B cell (primary cell): ENCODE results near the gene LYRM2. TPM values are rescaled to one million over a fixed set of nuclear protein-coding genes. Genes with fewer than 3 reads are reported as not detected.

ENCODE experiments used
- ATAC-seq: fragments of 200-7000 bp; cut with Tn5 transposase; one replicate; pipeline ENCODE4 v1.10.0; 2021; ENCODE audit warnings: low read depth, mild to moderate bottlenecking, moderate number of reproducible peaks, moderate library complexity
- CTCF ChIA-PET: fragments of 350-600 bp; sonication (Branson Sonifier 250); formaldehyde crosslinking; loops from one replicate; lab custom pipeline; 2021; ENCODE audit warnings: antibody characterized with exemption, inconsistent platforms; lab: Charles Lee
- POLR2A ChIA-PET: fragments of 350-600 bp; sonication (Branson Sonifier 250); formaldehyde crosslinking; loops from one replicate; lab custom pipeline; 2021; ENCODE audit warnings: antibody characterized with exemption; lab: Charles Lee
- DNase-seq: peaks from one replicate; pipeline ENCODE4 v3.0.0; 2013
- H2AFZ ChIP-seq: 2 replicates; pipeline ENCODE4 v1.6.1; 2012; ENCODE audit warnings: mild to moderate bottlenecking, low read depth, low read length; ENCODE audit not compliant: insufficient read depth, poor library complexity, severe bottlenecking
- H3K27ac ChIP-seq, 2 donors: 1 replicate in 1 of 2; 2 replicates in 1 of 2; pipeline ENCODE4 v1.5.1; 2012 to 2013; ENCODE audit warnings: low read length in 2 of 2, mild to moderate bottlenecking in 2 of 2, moderate library complexity in 1 of 2
- H3K27me3 ChIP-seq, 4 experiments: fragments of 200-600 bp in 1 of 4; sonication (generic) in 1 of 4; replicated peaks in 1 of 4; 1 replicate in 2 of 4; 2 replicates in 2 of 4; pipeline versions ENCODE4 v1.6.1 to v1.7.0; 2013 to 2016; ENCODE audit warnings: low read length in 3 of 4, mild to moderate bottlenecking in 2 of 4, mixed read lengths in 1 of 4, moderate library complexity in 1 of 4; ENCODE audit not compliant: insufficient read depth in 4 of 4, control insufficient read depth in 3 of 4; ENCODE audit errors: control extremely low read depth in 1 of 4
- H3K36me3 ChIP-seq, 2 experiments: replicated peaks in 1 of 2; 1 replicate in 1 of 2; 2 replicates in 1 of 2; pipeline versions ENCODE4 v1.6.1 to v1.7.1; 2013; ENCODE audit warnings: low read length in 1 of 2; ENCODE audit not compliant: insufficient read depth in 2 of 2, control insufficient read depth in 1 of 2; ENCODE audit errors: control extremely low read depth in 1 of 2, extremely low read depth in 1 of 2
- H3K4me1 ChIP-seq, 2 donors: fragments of 200-600 bp in 1 of 2; sonication (generic) in 1 of 2; 1 replicate in 1 of 2; 2 replicates in 1 of 2; pipeline versions ENCODE4 v1.5.1 to v1.6.1; 2013 to 2017; ENCODE audit warnings: low read length in 2 of 2; ENCODE audit not compliant: control insufficient read depth in 2 of 2, insufficient read depth in 2 of 2
- H3K4me2 ChIP-seq: replicated peaks from 2 replicates; pipeline ENCODE3; 2012; ENCODE audit warnings: mild to moderate bottlenecking, low read depth, low read length; ENCODE audit not compliant: poor library complexity, severe bottlenecking
- H3K4me3 ChIP-seq, 5 experiments: fragments of 200-600 bp in 1 of 5; sonication (generic) in 1 of 5; 1 replicate in 3 of 5; 2 replicates in 2 of 5; pipeline versions ENCODE4 v1.5.1 to v1.7.0; 2011 to 2016; ENCODE audit warnings: low read length in 4 of 5, mild to moderate bottlenecking in 4 of 5, low read depth in 2 of 5, control low read depth in 1 of 5, moderate library complexity in 1 of 5; ENCODE audit not compliant: insufficient read depth in 1 of 5; ENCODE audit errors: control extremely low read depth in 1 of 5, extremely low read depth in 1 of 5
- H3K79me2 ChIP-seq: fragments of 200-600 bp; sonication (generic); one replicate; pipeline ENCODE4 v1.6.0; 2016; ENCODE audit warnings: low read length; ENCODE audit not compliant: control insufficient read depth, insufficient read depth
- H3K9ac ChIP-seq: fragments of 200-600 bp; sonication (generic); 2 replicates; pipeline ENCODE4 v1.6.1; 2017; ENCODE audit warnings: mild to moderate bottlenecking, low read length, moderate library complexity
- H3K9me3 ChIP-seq, 3 donors: one replicate each; pipeline versions ENCODE4 v1.6.1 to v1.7.1; 2013; ENCODE audit warnings: low read length in 2 of 3; ENCODE audit not compliant: control insufficient read depth in 2 of 3, insufficient read depth in 1 of 3; ENCODE audit errors: control extremely low read depth in 1 of 3
- H4K20me1 ChIP-seq: 2 replicates; pipeline ENCODE4 v1.6.0; 2012; ENCODE audit warnings: mild to moderate bottlenecking, low read length; ENCODE audit not compliant: insufficient read depth, control insufficient read depth, poor library complexity, severe bottlenecking
- H3K27ac Mint-ChIP-seq: one replicate; pipeline ENCODE4 v1.8.0; 2021; ENCODE audit warnings: mixed read lengths
- H3K27me3 Mint-ChIP-seq: one replicate; pipeline ENCODE4 v1.8.0; 2021; ENCODE audit warnings: mixed read lengths
- H3K4me1 Mint-ChIP-seq: one replicate; pipeline ENCODE4 v1.8.0; 2021; ENCODE audit warnings: mixed read lengths
- H3K4me3 Mint-ChIP-seq: one replicate; pipeline ENCODE4 v1.8.0; 2021; ENCODE audit warnings: mixed read lengths
- H3K9me3 Mint-ChIP-seq: one replicate; pipeline ENCODE4 v1.8.0; 2022; ENCODE audit warnings: mixed read lengths; ENCODE audit not compliant: insufficient read depth
- CTCF ChIP-seq: fragments of 200-600 bp; IDR thresholded peaks from one replicate; pipeline ENCODE4 v1.8.0; 2022; ENCODE audit warnings: antibody characterized with exemption, mild to moderate bottlenecking
- EZH2 ChIP-seq: IDR thresholded peaks from 2 replicates; pipeline ENCODE4 v1.6.1; 2012; ENCODE audit warnings: borderline replicate concordance, low read depth, mild to moderate bottlenecking, moderate library complexity, low read length; ENCODE audit not compliant: insufficient read depth, poor library complexity, severe bottlenecking
- WGBS: methylation state at CpG from one replicate; pipeline ENCODE4 v1.1.5; 2013; ENCODE audit warnings: missing lambda C conversion rate; ENCODE audit not compliant: insufficient coverage; 5-methylcytosine and 5-hydroxymethylcytosine counted together
- intact Hi-C: fragments of 100-400 bp; cut with micrococcal nuclease; formaldehyde crosslinking; loops from one replicate; pipeline ENCODE4 v1.10.0; 2022
- polyA plus RNA-seq: library from polyadenylated mRNA; depleted of rRNA; stranded (reverse); fragments of >200 nt; gene quantifications from 2 replicates; pipeline ENCODE4 v1.2.3, GENCODE V29; 2012
- total RNA-seq, 2 donors: library from RNA; stranded (reverse); fragments of 120-200 nt in 1 of 2; gene quantifications; 1 replicate in 1 of 2; 2 replicates in 1 of 2; pipeline versions ENCODE4 v1.2.3 to v1.2.4, GENCODE V29; 2013 to 2022

Gene LYRM2
- total and polyA plus RNA-seq, 2 donors (not counting 1 experiment from before 2014, with no cell fraction given) = 17.6 to 33.7 TPM

GRCh38 chr6:89611666-89612065 is 26.9 kb downstream of the LYRM2 start:
- no peaks in the 10 kb centered on the region for H3K4me1 ChIP-seq
- H3K4me3 ChIP-seq = no peak overlapping the region
- no peaks in the 10 kb centered on the region for H3K9me3 ChIP-seq
- H4K20me1 ChIP-seq = no peaks in the 10 kb centered on the region
- Mint-ChIP-seq H3K27me3 (no peaks in the 10 kb centered on the region), H3K9me3 (no peaks in the 10 kb centered on the region), H3K4me1 (no peaks in the 10 kb centered on the region), H3K27ac (no peak overlapping the region), H3K4me3 (no peak overlapping the region)
- no peak overlapping the region for H3K4me2 ChIP-seq
- TF ChIP-seq EZH2 (no peak), CTCF (no peak)
- intact Hi-C loops = no loop called here
- no peaks in the 10 kb centered on the region for H3K79me2 ChIP-seq
- H3K9ac ChIP-seq = no peak overlapping the region
- no peak overlapping the region for H3K27ac ChIP-seq
- H2AFZ ChIP-seq = no peak overlapping the region
- ChIA-PET POLR2A (no interaction called here), CTCF (interaction anchor here (0.7 to 6.0 kb wide), 5 partner anchors 12 to 629 kb away, joined by 4 to 61 read pairs (median 48); partner anchors contain the start of gene ANKRD6)
- no peak for DNase-seq
- no peaks in the 10 kb centered on the region for H3K27me3 ChIP-seq
- no peak for ATAC-seq
- no peaks in the 10 kb centered on the region for H3K36me3 ChIP-seq

- intact Hi-C loops = loop anchor here (1.0 kb wide), 4 partner anchors 177 to 628 kb away; partner anchors contain the start of gene ANKRD6
- Histone ChIP-seq H3K27ac (no peak overlapping the region), H3K27me3 (no peaks in the 10 kb centered on the region), H3K9ac (no peak overlapping the region), H2AFZ (no peak overlapping the region), H4K20me1 (no peaks in the 10 kb centered on the region), H3K4me1 (no peaks in the 10 kb centered on the region), H3K4me3 (no peak overlapping the region), H3K4me2 (no peak overlapping the region), H3K79me2 (no peaks in the 10 kb centered on the region), H3K9me3 (no peaks in the 10 kb centered on the region), H3K36me3 (no peaks in the 10 kb centered on the region)
- Mint-ChIP-seq H3K27me3 (no peaks in the 10 kb centered on the region), H3K4me3 (no peak overlapping the region), H3K4me1 (no peaks in the 10 kb centered on the region), H3K27ac (no peak overlapping the region), H3K9me3 (no peaks in the 10 kb centered on the region)
- no CpG with 5 or more reads among the region's 11 CpGs for WGBS
- TF ChIP-seq CTCF (peak; percentile 91), EZH2 (no peak)
- peak; percentile 91 for ATAC-seq
- peak; percentile 80 for DNase-seq
- ChIA-PET CTCF (interaction anchor here (0.6 to 6.0 kb wide), 22 partner anchors 8 to 627 kb away, joined by 3 to 61 read pairs (median 4); partner anchors contain the start of genes ANKRD6 and LYRM2), POLR2A (no interaction called here)
Observed at GRCh38 chr6:89610149-89610642, 28.4 kb downstream of the LYRM2 start.
